ENCODE measurements around the gene CANX. TPM values are rescaled to one million over a fixed set of nuclear protein-coding genes. Genes with fewer than 3 reads are reported as not detected.

The CANX gene
- total and polyA plus RNA-seq, 2 of the 13 experiments (the other 11 are each of a cell fraction or from before 2014, with no cell fraction given) = 477 to 680 TPM

DNA sequence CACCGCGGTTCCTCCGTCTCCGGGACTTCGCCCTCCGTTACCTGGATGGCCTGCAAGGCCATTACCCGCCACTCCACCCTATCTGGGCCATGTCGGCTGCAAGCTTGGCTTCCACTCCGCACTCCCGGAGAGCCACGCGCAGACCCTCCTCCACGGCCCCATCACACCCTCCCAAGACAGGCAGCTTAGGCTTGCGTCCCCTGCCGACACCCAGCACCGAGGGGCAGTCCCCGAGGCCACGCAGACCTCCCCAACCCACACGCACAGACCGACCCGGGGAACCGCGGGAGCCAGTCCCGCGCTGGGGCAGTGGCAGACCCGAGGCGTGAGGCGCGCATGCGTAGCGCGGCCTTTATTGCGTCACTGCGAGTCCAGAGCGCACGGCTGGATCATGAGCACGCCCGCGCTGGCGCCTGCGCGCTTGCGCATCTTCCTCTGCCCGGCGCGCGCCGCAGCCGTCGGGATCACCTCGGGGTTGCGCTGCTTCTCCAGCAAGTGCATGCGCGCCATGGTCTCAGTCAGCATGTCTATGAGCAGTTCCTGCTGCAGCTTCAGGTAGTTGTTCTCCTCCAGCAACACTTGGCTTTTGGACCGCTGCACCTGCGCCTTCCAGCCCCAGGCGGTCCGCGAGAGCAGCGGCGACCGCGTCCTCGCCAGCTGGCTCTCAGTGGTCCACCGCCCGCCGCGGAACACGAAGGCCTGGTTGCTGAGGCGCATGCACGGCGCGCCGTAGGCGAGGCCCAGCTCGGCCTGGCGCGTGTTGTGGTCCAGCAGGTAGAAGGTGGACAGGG is 20.3 kb upstream of the CANX start (continued):
- TF ChIP-seq, protein P1, sequence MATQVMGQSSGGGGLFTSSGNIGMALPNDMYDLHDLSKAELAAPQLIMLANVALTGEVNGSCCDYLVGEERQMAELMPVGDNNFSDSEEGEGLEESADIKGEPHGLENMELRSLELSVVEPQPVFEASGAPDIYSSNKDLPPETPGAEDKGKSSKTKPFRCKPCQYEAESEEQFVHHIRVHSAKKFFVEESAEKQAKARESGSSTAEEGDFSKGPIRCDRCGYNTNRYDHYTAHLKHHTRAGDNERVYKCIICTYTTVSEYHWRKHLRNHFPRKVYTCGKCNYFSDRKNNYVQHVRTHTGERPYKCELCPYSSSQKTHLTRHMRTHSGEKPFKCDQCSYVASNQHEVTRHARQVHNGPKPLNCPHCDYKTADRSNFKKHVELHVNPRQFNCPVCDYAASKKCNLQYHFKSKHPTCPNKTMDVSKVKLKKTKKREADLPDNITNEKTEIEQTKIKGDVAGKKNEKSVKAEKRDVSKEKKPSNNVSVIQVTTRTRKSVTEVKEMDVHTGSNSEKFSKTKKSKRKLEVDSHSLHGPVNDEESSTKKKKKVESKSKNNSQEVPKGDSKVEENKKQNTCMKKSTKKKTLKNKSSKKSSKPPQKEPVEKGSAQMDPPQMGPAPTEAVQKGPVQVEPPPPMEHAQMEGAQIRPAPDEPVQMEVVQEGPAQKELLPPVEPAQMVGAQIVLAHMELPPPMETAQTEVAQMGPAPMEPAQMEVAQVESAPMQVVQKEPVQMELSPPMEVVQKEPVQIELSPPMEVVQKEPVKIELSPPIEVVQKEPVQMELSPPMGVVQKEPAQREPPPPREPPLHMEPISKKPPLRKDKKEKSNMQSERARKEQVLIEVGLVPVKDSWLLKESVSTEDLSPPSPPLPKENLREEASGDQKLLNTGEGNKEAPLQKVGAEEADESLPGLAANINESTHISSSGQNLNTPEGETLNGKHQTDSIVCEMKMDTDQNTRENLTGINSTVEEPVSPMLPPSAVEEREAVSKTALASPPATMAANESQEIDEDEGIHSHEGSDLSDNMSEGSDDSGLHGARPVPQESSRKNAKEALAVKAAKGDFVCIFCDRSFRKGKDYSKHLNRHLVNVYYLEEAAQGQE (IDR thresholded peaks at IDR 0.05; ENCODE audit: borderline replicate concordance in 1 of 2, low read depth in 1 of 2, low read length in 2 of 2) = peak in 1 of 2 experiments; percentile 55; a peak in 1 of 4 replicates
- no peak for TF ChIP-seq ZNF326 (CRISPR knock-in tag; IDR thresholded peaks at IDR 0.05; ENCODE audit: borderline replicate concordance)
- 0 out of 2 replicates have a peak, but pooled peaks have one; percentile 13 for TF ChIP-seq ZFP37 (CRISPR knock-in tag; IDR thresholded peaks at IDR 0.05; ENCODE audit: borderline replicate concordance)
- TF ChIP-seq, protein P2, sequence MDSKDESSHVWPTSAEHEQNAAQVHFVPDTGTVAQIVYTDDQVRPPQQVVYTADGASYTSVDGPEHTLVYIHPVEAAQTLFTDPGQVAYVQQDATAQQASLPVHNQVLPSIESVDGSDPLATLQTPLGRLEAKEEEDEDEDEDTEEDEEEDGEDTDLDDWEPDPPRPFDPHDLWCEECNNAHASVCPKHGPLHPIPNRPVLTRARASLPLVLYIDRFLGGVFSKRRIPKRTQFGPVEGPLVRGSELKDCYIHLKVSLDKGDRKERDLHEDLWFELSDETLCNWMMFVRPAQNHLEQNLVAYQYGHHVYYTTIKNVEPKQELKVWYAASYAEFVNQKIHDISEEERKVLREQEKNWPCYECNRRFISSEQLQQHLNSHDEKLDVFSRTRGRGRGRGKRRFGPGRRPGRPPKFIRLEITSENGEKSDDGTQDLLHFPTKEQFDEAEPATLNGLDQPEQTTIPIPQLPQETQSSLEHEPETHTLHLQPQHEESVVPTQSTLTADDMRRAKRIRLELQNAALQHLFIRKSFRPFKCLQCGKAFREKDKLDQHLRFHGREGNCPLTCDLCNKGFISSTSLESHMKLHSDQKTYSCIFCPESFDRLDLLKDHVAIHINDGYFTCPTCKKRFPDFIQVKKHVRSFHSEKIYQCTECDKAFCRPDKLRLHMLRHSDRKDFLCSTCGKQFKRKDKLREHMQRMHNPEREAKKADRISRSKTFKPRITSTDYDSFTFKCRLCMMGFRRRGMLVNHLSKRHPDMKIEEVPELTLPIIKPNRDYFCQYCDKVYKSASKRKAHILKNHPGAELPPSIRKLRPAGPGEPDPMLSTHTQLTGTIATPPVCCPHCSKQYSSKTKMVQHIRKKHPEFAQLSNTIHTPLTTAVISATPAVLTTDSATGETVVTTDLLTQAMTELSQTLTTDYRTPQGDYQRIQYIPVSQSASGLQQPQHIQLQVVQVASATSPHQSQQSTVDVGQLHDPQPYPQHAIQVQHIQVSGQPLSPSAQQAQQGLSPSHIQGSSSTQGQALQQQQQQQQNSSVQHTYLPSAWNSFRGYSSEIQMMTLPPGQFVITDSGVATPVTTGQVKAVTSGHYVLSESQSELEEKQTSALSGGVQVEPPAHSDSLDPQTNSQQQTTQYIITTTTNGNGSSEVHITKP (CRISPR knock-in tag; IDR thresholded peaks at IDR 0.05; ENCODE audit: low read depth) = no peak
- TF ChIP-seq ZNF709 (CRISPR knock-in tag; IDR thresholded peaks at IDR 0.05) = peak; percentile 35; the same call in 1 of the 2 replicates
- TF ChIP-seq HMGA1 (CRISPR knock-in tag; conservative IDR thresholded peaks at IDR 0.05) = no peak
- TF ChIP-seq NCOA2 (CRISPR knock-in tag; IDR thresholded peaks at IDR 0.05) = peak; percentile 42
- TF ChIP-seq KDM1A (CRISPR knock-in tag; IDR thresholded peaks at IDR 0.05) = no peak
- TF ChIP-seq RELA (CRISPR knock-in tag; IDR thresholded peaks at IDR 0.05) = 0 out of 2 replicates have a peak, but pooled peaks have one; percentile 62
- TF ChIP-seq, protein P3, sequence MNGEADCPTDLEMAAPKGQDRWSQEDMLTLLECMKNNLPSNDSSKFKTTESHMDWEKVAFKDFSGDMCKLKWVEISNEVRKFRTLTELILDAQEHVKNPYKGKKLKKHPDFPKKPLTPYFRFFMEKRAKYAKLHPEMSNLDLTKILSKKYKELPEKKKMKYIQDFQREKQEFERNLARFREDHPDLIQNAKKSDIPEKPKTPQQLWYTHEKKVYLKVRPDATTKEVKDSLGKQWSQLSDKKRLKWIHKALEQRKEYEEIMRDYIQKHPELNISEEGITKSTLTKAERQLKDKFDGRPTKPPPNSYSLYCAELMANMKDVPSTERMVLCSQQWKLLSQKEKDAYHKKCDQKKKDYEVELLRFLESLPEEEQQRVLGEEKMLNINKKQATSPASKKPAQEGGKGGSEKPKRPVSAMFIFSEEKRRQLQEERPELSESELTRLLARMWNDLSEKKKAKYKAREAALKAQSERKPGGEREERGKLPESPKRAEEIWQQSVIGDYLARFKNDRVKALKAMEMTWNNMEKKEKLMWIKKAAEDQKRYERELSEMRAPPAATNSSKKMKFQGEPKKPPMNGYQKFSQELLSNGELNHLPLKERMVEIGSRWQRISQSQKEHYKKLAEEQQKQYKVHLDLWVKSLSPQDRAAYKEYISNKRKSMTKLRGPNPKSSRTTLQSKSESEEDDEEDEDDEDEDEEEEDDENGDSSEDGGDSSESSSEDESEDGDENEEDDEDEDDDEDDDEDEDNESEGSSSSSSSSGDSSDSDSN (CRISPR knock-in tag; IDR thresholded peaks at IDR 0.05) = peak; percentile 89
- TF ChIP-seq PRMT3 (CRISPR knock-in tag; IDR thresholded peaks at IDR 0.05; ENCODE audit: borderline replicate concordance, low read depth) = peak; percentile 83; the same call in 1 of the 2 replicates
- TF ChIP-seq, protein P4, sequence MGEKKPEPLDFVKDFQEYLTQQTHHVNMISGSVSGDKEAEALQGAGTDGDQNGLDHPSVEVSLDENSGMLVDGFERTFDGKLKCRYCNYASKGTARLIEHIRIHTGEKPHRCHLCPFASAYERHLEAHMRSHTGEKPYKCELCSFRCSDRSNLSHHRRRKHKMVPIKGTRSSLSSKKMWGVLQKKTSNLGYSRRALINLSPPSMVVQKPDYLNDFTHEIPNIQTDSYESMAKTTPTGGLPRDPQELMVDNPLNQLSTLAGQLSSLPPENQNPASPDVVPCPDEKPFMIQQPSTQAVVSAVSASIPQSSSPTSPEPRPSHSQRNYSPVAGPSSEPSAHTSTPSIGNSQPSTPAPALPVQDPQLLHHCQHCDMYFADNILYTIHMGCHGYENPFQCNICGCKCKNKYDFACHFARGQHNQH (CRISPR knock-in tag; IDR thresholded peaks at IDR 0.05) = peak; percentile 79; the same call in 1 of the 2 replicates
- no peak for TF ChIP-seq ZNF292 (CRISPR knock-in tag; IDR thresholded peaks at IDR 0.05; ENCODE audit: borderline replicate concordance, low read depth)
- TF ChIP-seq, protein P5, sequence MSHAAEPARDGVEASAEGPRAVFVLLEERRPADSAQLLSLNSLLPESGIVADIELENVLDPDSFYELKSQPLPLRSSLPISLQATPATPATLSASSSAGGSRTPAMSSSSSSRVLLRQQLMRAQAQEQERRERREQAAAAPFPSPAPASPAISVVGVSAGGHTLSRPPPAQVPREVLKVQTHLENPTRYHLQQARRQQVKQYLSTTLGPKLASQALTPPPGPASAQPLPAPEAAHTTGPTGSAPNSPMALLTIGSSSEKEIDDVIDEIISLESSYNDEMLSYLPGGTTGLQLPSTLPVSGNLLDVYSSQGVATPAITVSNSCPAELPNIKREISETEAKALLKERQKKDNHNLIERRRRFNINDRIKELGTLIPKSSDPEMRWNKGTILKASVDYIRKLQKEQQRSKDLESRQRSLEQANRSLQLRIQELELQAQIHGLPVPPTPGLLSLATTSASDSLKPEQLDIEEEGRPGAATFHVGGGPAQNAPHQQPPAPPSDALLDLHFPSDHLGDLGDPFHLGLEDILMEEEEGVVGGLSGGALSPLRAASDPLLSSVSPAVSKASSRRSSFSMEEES (CRISPR knock-in tag; IDR thresholded peaks at IDR 0.05) = no peak
- TF ChIP-seq ZNF775 (CRISPR knock-in tag; IDR thresholded peaks at IDR 0.05; ENCODE audit: borderline replicate concordance) = peak; percentile 84; the same call in 1 of the 2 replicates

All from HepG2 (cell line).